Uterus (tissue), 4 donors: ENCODE results near the gene DIAPH3. TPM values are rescaled to one million over a fixed set of nuclear protein-coding genes. Genes with fewer than 3 reads are reported as not detected.

ENCODE experiments used
- DNase-seq, 2 donors: peaks; one replicate each; pipeline ENCODE4 v3.0.0-alpha.2; 2019 to 2020
- H3K27ac ChIP-seq, 2 donors: fragments of 200-600 bp; sonication (generic); 1 replicate in 1 of 2; 2 replicates in 1 of 2; pipeline ENCODE4 v1.5.1; 2016 to 2018
- H3K27me3 ChIP-seq, 2 donors: fragments of 200-600 bp; sonication (generic); one replicate each; pipeline ENCODE4 v1.5.1; 2018 to 2019; ENCODE audit warnings: control low read depth in 1 of 2
- H3K36me3 ChIP-seq, 2 donors: fragments of 200-600 bp; sonication (generic); one replicate each; pipeline ENCODE4 v1.5.1; 2019; ENCODE audit warnings: control low read depth in 1 of 2
- H3K4me1 ChIP-seq, 2 donors: fragments of 200-600 bp; sonication (generic); one replicate each; pipeline ENCODE4 v1.5.1; 2018 to 2019; ENCODE audit warnings: control low read depth in 1 of 2
- H3K4me3 ChIP-seq, 2 donors: fragments of 200-600 bp; sonication (generic); 1 replicate in 1 of 2; 2 replicates in 1 of 2; pipeline ENCODE4 v1.5.1; 2018 to 2019; ENCODE audit warnings: mild to moderate bottlenecking in 1 of 2
- H3K9me3 ChIP-seq, 2 donors: fragments of 200-600 bp; sonication (generic); one replicate each; pipeline ENCODE4 v1.5.1; 2019; ENCODE audit warnings: control low read depth in 1 of 2
- POLR2A ChIP-seq, 2 donors: fragments of 450-650 bp; IDR thresholded peaks; one replicate each; pipeline ENCODE4 v1.6.1; 2016; ENCODE audit warnings: antibody characterized with exemption in 2 of 2, mild to moderate bottlenecking in 1 of 2, moderate library complexity in 1 of 2
- intact Hi-C: fragments of 100-400 bp; cut with DNase I; formaldehyde crosslinking; loops from one replicate; pipeline ENCODE4 v1.15.1; 2023; ENCODE audit warnings: low total_unique reads
- total RNA-seq, 4 donors: library from RNA; depleted of rRNA in 3 of 4; stranded (reverse); fragments of >200 nt in 3 of 4; gene quantifications; one replicate each; pipeline versions ENCODE4 v1.1.0 to v1.2.4, GENCODE V29; 2014 to 2023
- TF ChIP-seq, protein P1 (sequence below), 4 experiments: fragments of 200-600 bp in 2 of 4; fragments of 450-650 bp in 2 of 4; sonication (generic) in 2 of 4; IDR thresholded peaks; one replicate each; pipeline ENCODE4 v1.5.1; 2016 to 2019; ENCODE audit warnings: antibody characterized with exemption in 4 of 4, mild to moderate bottlenecking in 2 of 4, moderate library complexity in 1 of 4
- donor health status: DM: yes; HTN: yes; CAD: no.

DIAPH3 gene
- total RNA-seq, 4 donors from 2014 or later = 11.4 TPM; not detected in 3

DNA sequence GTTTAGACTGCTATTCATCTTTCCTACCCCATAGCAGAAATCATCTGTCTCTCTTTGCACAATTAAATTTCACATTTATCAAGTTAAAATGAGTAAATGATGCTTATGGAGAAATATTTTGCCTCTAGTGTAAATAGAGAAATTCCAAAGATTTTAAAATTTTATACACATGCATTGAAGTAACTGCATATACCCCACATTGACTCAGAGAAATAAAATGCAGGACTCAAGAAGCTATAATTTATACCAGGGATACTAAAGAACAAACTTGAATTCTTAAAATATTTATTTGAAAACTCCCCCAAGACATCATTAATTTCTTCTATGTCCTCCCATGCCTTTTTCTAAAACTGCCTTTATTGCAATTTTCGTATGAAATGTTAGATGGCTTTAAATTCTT lies 165.8 kb downstream of the DIAPH3 start:
- Histone ChIP-seq H3K9me3 (no peaks in the 10 kb centered on the region), H3K27ac (no peak overlapping the region), H3K4me1 (no peaks in the 10 kb centered on the region), H3K27me3 (no peaks in the 10 kb centered on the region), H3K4me3 (no peak overlapping the region), H3K36me3 (no peaks in the 10 kb centered on the region)
- TF ChIP-seq, protein P1, sequence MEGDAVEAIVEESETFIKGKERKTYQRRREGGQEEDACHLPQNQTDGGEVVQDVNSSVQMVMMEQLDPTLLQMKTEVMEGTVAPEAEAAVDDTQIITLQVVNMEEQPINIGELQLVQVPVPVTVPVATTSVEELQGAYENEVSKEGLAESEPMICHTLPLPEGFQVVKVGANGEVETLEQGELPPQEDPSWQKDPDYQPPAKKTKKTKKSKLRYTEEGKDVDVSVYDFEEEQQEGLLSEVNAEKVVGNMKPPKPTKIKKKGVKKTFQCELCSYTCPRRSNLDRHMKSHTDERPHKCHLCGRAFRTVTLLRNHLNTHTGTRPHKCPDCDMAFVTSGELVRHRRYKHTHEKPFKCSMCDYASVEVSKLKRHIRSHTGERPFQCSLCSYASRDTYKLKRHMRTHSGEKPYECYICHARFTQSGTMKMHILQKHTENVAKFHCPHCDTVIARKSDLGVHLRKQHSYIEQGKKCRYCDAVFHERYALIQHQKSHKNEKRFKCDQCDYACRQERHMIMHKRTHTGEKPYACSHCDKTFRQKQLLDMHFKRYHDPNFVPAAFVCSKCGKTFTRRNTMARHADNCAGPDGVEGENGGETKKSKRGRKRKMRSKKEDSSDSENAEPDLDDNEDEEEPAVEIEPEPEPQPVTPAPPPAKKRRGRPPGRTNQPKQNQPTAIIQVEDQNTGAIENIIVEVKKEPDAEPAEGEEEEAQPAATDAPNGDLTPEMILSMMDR (IDR thresholded peaks at IDR 0.05) = no peak
- no peak for TF ChIP-seq POLR2A (IDR thresholded peaks at IDR 0.05)
- DNase-seq = no peak
- intact Hi-C loops = no loop called here

DNA sequence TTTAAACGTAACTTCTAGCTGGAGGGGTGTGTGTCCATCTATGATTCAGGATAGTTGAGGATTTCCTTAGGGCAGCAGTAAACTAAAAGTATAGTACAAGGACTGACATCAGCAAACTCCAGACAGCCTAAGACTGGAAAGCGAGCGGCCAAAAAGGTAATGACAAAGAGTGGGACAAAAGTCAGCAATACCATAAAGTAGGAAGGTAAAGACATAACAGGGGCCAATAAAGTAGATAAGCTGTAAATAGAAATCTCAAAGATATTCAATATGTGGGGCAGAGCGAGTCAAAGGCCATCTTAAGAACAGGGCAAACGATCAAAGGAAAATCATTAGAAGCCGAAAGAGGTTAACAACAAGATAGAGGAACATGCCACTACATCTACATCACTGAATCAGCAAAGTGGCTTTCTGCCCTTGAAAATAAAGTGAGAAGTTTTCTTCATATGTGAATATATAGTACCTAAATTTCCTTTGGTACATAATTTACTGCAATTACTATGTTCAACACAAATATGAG lies 167.2 kb downstream of the DIAPH3 start:
- intact Hi-C loops = no loop called here
- Histone ChIP-seq H3K9me3 (no peaks in the 10 kb centered on the region), H3K27ac (no peak overlapping the region), H3K36me3 (no peaks in the 10 kb centered on the region), H3K4me1 (no peaks in the 10 kb centered on the region), H3K27me3 (no peaks in the 10 kb centered on the region), H3K4me3 (no peak overlapping the region)
- no peak for DNase-seq
- TF ChIP-seq, protein P1 (IDR thresholded peaks at IDR 0.05) = no peak
- TF ChIP-seq POLR2A (IDR thresholded peaks at IDR 0.05) = no peak

DNA sequence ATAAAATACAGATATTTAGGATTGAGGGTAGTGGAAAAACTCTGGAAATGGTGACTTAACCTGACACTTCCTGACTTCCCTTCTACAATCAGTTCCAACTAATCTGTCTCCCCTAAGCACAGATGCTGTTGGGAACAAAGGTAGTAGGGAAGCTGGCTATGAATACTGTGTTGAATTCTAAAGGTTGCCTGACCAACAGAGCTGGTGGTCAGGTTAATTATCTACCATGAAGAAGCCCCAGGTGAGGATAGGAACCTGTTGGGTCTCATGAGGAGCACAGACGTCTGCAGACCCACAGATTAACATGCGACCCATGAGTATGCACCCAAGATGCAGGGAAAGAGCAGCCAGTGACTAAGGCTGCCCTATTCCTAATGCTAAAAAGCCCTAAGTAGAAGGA lies 172.3 kb downstream of the DIAPH3 start:
- Histone ChIP-seq H3K27ac (no peak overlapping the region), H3K9me3 (no peaks in the 10 kb centered on the region), H3K36me3 (peaks cover 0 to 3% of the 10 kb centered on the region in 2 donors), H3K4me3 (no peak overlapping the region), H3K27me3 (no peaks in the 10 kb centered on the region), H3K4me1 (no peaks in the 10 kb centered on the region)
- no peak for DNase-seq
- intact Hi-C loops = no loop called here
- TF ChIP-seq, protein P1 (IDR thresholded peaks at IDR 0.05) = no peak
- TF ChIP-seq POLR2A (IDR thresholded peaks at IDR 0.05) = no peak

DNA sequence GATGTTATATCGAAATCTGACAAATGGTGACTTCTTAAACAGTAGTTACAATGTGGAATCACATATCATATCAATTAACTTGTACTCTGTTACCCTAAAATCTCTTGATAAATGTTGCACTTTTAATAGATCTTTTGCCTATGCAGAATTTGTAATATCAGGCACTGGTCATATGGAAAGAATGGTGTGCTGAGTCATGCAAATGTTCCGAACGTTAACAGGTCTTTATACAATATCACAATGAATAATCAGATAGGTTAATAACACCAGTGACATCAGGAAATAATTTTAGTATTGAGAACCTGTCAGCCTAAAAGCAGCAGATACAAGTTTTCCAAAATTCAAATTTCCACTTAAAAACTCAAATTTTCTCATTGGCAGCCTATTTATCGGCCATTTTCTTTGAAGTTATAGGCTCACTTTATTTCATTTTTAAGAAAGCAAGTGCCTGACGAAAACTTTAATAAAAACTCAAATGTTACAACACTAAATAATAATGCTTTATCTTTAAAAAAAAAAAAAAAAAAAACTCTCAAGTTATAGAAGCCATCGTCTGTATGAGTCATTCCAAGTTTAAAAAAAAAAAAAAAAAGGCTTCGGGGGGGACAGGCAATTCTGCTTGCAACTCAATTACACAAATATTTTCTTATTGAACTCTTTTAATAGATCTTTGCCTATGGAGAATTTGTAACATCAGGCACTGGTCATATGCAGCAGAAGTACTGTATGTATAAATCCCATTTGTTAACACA lies 180.9 kb downstream of the DIAPH3 start:
- intact Hi-C loops = no loop called here
- Histone ChIP-seq H3K4me1 (no peaks in the 10 kb centered on the region), H3K27ac (no peak overlapping the region), H3K27me3 (no peaks in the 10 kb centered on the region), H3K9me3 (no peaks in the 10 kb centered on the region), H3K4me3 (no peak overlapping the region), H3K36me3 (no peaks in the 10 kb centered on the region)
- TF ChIP-seq, protein P1 (IDR thresholded peaks at IDR 0.05) = no peak
- no peak for TF ChIP-seq POLR2A (IDR thresholded peaks at IDR 0.05)
- no peak for DNase-seq

DNA sequence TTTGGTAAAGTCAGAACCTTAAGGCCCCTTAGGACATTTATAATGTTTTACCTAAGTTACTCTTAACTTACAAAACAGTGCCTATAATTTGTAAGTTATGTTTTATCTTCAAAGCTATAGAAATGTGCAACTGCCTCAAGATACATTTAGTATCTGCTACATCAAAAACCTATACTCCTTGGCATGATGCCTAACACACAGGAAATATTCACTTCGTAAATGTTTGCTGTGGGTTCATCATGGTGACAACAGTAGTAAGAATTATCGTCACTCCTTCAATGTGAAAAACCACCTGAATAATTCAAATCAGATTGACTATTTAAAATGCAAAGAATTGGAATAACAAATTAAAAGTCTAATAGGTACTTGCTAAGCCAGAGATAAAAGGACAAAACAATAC lies 184.1 kb downstream of the DIAPH3 start:
- TF ChIP-seq POLR2A (IDR thresholded peaks at IDR 0.05) = no peak
- TF ChIP-seq, protein P1 (IDR thresholded peaks at IDR 0.05) = no peak
- Histone ChIP-seq H3K27me3 (no peaks in the 10 kb centered on the region), H3K36me3 (no peaks in the 10 kb centered on the region), H3K4me3 (no peak overlapping the region), H3K9me3 (no peaks in the 10 kb centered on the region), H3K4me1 (no peaks in the 10 kb centered on the region), H3K27ac (no peak overlapping the region)
- no peak for DNase-seq
- intact Hi-C loops = no loop called here
